Measurements from ENCODE around the gene DIS3L. TPM values are rescaled to one million over a fixed set of nuclear protein-coding genes. Genes with fewer than 3 reads are reported as not detected.

The DIS3L gene
- total RNA-seq, 1 donor from 2014 or later = 8.1 TPM

- no peak overlapping the region for H3K9ac ChIP-seq (ENCODE audit: low read length)
- H3K4me1 Mint-ChIP-seq (ENCODE audit: low read depth, unreplicated experiment) = peaks cover 3% of the 10 kb centered on the region
- H3K9me3 ChIP-seq (ENCODE audit: insufficient read depth, low read depth, low read length) = no peaks in the 10 kb centered on the region
- H3K79me2 ChIP-seq (ENCODE audit: insufficient read depth, low read length) = no peaks in the 10 kb centered on the region
- no peak overlapping the region for H3K4me2 ChIP-seq (ENCODE audit: low read length)
- no peak overlapping the region for H3K4me3 Mint-ChIP-seq (ENCODE audit: unreplicated experiment)
- no peaks in the 10 kb centered on the region for H3K36me3 ChIP-seq (ENCODE audit: insufficient read depth, low read length)
- H3K4me1 ChIP-seq (ENCODE audit: insufficient read depth, low read length) = peaks cover 14% of the 10 kb centered on the region
- H3K27ac Mint-ChIP-seq (ENCODE audit: unreplicated experiment) = no peak overlapping the region
- no peak overlapping the region for H3K4me3 ChIP-seq (ENCODE audit: insufficient read depth, low read depth, low read length)
- no peaks in the 10 kb centered on the region for H3K36me3 Mint-ChIP-seq (ENCODE audit: low read depth, unreplicated experiment)
- FAIRE-seq = no peak
- H4K20me1 ChIP-seq (ENCODE audit: insufficient read depth, low read length) = peaks cover 4% of the 10 kb centered on the region
- peaks cover 50% of the 10 kb centered on the region for H3K27me3 ChIP-seq (ENCODE audit: insufficient read depth, low read length)
- H2AFZ ChIP-seq (ENCODE audit: low read depth, low read length) = no peak overlapping the region
- no peak for DNase-seq (ENCODE audit: low read depth)
- no peaks in the 10 kb centered on the region for H3K9me3 Mint-ChIP-seq (ENCODE audit: unreplicated experiment)
- peaks cover 64% of the 10 kb centered on the region for H3K27me3 Mint-ChIP-seq (ENCODE audit: low read depth, unreplicated experiment)
- TF ChIP-seq EZH2 (IDR thresholded peaks at IDR 0.05; ENCODE audit: insufficient read depth, low read length) = no peak
- no peak for TF ChIP-seq CTCF (IDR thresholded peaks at IDR 0.05; ENCODE audit: insufficient read depth, low read depth, low read length)
- no peak overlapping the region for H3K27ac ChIP-seq (ENCODE audit: low read depth, low read length)
Measured at GRCh38 chr15:66249605-66250174, 43.7 kb upstream of the DIS3L start.

- peak overlapping the region; percentile 63 for H3K27ac Mint-ChIP-seq (ENCODE audit: unreplicated experiment)
- peak overlapping the region; percentile 31 for H3K4me3 Mint-ChIP-seq (ENCODE audit: unreplicated experiment)
- H3K27me3 ChIP-seq (ENCODE audit: insufficient read depth, low read length) = peaks cover 65% of the 10 kb centered on the region
- H3K9me3 Mint-ChIP-seq (ENCODE audit: unreplicated experiment) = no peaks in the 10 kb centered on the region
- no peaks in the 10 kb centered on the region for H3K79me2 ChIP-seq (ENCODE audit: insufficient read depth, low read length)
- H2AFZ ChIP-seq (ENCODE audit: low read depth, low read length) = no peak overlapping the region
- no peak overlapping the region for H3K27ac ChIP-seq (ENCODE audit: low read depth, low read length)
- no peak overlapping the region for H3K4me3 ChIP-seq (ENCODE audit: insufficient read depth, low read depth, low read length)
- peaks cover 3% of the 10 kb centered on the region for H3K4me1 Mint-ChIP-seq (ENCODE audit: low read depth, unreplicated experiment)
- H3K4me1 ChIP-seq (ENCODE audit: insufficient read depth, low read length) = peaks cover 14% of the 10 kb centered on the region
- FAIRE-seq (no peak), DNase-seq (ENCODE audit: low read depth) (no peak)
- TF ChIP-seq EZH2 (IDR thresholded peaks at IDR 0.05; ENCODE audit: insufficient read depth, low read length) = no peak
- TF ChIP-seq CTCF (IDR thresholded peaks at IDR 0.05; ENCODE audit: insufficient read depth, low read depth, low read length) = no peak
- H3K36me3 Mint-ChIP-seq (ENCODE audit: low read depth, unreplicated experiment) = no peaks in the 10 kb centered on the region
- H3K9ac ChIP-seq (ENCODE audit: low read length) = no peak overlapping the region
- peak overlapping the region; percentile 9 for H3K4me2 ChIP-seq (ENCODE audit: low read length)
- H3K27me3 Mint-ChIP-seq (ENCODE audit: low read depth, unreplicated experiment) = peaks cover 70% of the 10 kb centered on the region
- no peaks in the 10 kb centered on the region for H3K36me3 ChIP-seq (ENCODE audit: insufficient read depth, low read length)
- H4K20me1 ChIP-seq (ENCODE audit: insufficient read depth, low read length) = peaks cover 4% of the 10 kb centered on the region
- no peaks in the 10 kb centered on the region for H3K9me3 ChIP-seq (ENCODE audit: insufficient read depth, low read depth, low read length)
Measured at GRCh38 chr15:66251065-66251789, 42.1 kb upstream of the DIS3L start.

Measured in astrocyte (in vitro differentiated cells and primary cell).